Measurements from ENCODE around the gene EGFR.

DNA sequence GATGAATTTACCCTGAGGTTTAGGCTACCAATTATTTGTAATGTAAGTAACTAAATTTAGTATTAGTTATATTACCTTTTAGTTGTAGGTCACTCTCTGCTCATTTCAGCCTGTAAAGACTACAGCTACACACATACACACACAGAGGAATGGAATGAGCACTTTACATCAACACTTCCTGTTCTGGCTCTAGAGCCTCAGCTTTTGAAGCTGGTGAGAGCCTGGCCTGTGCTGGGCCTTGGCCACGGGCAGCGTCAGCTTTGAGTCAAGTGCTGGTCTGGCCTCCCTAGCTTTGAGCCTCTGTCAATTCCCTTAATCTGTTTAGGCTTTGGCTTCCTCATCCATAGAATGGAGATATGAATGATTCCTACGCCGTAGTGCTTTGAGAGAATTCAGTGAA is 141.7 kb downstream of the EGFR start:
- TF ChIP-seq, protein P1, sequence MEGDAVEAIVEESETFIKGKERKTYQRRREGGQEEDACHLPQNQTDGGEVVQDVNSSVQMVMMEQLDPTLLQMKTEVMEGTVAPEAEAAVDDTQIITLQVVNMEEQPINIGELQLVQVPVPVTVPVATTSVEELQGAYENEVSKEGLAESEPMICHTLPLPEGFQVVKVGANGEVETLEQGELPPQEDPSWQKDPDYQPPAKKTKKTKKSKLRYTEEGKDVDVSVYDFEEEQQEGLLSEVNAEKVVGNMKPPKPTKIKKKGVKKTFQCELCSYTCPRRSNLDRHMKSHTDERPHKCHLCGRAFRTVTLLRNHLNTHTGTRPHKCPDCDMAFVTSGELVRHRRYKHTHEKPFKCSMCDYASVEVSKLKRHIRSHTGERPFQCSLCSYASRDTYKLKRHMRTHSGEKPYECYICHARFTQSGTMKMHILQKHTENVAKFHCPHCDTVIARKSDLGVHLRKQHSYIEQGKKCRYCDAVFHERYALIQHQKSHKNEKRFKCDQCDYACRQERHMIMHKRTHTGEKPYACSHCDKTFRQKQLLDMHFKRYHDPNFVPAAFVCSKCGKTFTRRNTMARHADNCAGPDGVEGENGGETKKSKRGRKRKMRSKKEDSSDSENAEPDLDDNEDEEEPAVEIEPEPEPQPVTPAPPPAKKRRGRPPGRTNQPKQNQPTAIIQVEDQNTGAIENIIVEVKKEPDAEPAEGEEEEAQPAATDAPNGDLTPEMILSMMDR (IDR thresholded peaks at IDR 0.05): no peak
- no peak for TF ChIP-seq TEAD4 (IDR thresholded peaks at IDR 0.05; ENCODE audit: borderline replicate concordance, insufficient read depth)

Data from SK-N-SH (cell line).